Kidney epithelial cell (primary cell): Measurements from ENCODE around the gene FANCL. TPM values are rescaled to one million over a fixed set of nuclear protein-coding genes. Genes with fewer than 3 reads are reported as not detected.
"Not testable (repeated sequence)": the region's sequence is repeated elsewhere in the genome, so short reads cannot be mapped to it uniquely, and the experiment has no call there.

Experiments used
- DNase-seq: peaks from one replicate; pipeline ENCODE4 v3.0.0-alpha.2; 2010; ENCODE audit warnings: low read depth
- H3K27me3 ChIP-seq: 2 replicates; pipeline ENCODE4 v1.6.0; 2011; ENCODE audit warnings: low read length; ENCODE audit not compliant: control insufficient read depth, insufficient read depth
- H3K36me3 ChIP-seq: 2 replicates; pipeline ENCODE4 v1.5.1; 2011; ENCODE audit warnings: low read length; ENCODE audit not compliant: control insufficient read depth, insufficient read depth
- H3K4me3 ChIP-seq: 2 replicates; pipeline ENCODE4 v1.5.1; 2011; ENCODE audit warnings: low read depth, mild to moderate bottlenecking, control low read depth, low read length
- CTCF ChIP-seq: IDR thresholded peaks from 2 replicates; pipeline ENCODE4 v1.5.1; 2011; ENCODE audit warnings: mild to moderate bottlenecking, moderate library complexity, low read length, control low read depth, inconsistent platforms; ENCODE audit not compliant: insufficient read depth, poor library complexity, severe bottlenecking
- total RNA-seq: library from RNA; depleted of rRNA; stranded (reverse); fragments of >200 nt; gene quantifications from 2 replicates; pipeline ENCODE4 v1.2.3, GENCODE V29; 2015

FANCL gene
- total RNA-seq, 1 donor from 2014 or later: 12.9 TPM

- no peaks in the 10 kb centered on the region for H3K36me3 ChIP-seq
- no peak overlapping the region for H3K4me3 ChIP-seq
- H3K27me3 ChIP-seq: no peaks in the 10 kb centered on the region
- TF ChIP-seq CTCF: no peak
- no peak for DNase-seq
Observed at GRCh38 chr2:58182527-58182926, 58.6 kb downstream of the FANCL start.

GRCh38 chr2:58180635-58181034 lies 60.5 kb downstream of the FANCL start:
- H3K27me3 ChIP-seq: no peaks in the 10 kb centered on the region
- no peak for DNase-seq
- no peaks in the 10 kb centered on the region for H3K36me3 ChIP-seq
- no peak for TF ChIP-seq CTCF
- H3K4me3 ChIP-seq: no peak overlapping the region

- H3K4me3 ChIP-seq, DNase-seq, H3K27me3 ChIP-seq, H3K36me3 ChIP-seq: not testable (repeated sequence)
Observed at GRCh38 chr2:58180175-58180574, 61.0 kb downstream of the FANCL start.

- not testable (repeated sequence) for H3K27me3 ChIP-seq, H3K4me3 ChIP-seq, H3K36me3 ChIP-seq, DNase-seq
Observed at GRCh38 chr2:58177187-58177586, 63.9 kb downstream of the FANCL start.

GRCh38 chr2:58171831-58172230 lies 69.3 kb downstream of the FANCL start:
- not testable (repeated sequence) for H3K36me3 ChIP-seq, DNase-seq, H3K4me3 ChIP-seq

GRCh38 chr2:58170334-58170933 lies 70.7 kb downstream of the FANCL start:
- not testable (repeated sequence) for H3K4me3 ChIP-seq, H3K27me3 ChIP-seq, H3K36me3 ChIP-seq, DNase-seq

More at GRCh38 chr2:58171831-58172230, 69.3 kb downstream of the FANCL start:
- H3K27me3 ChIP-seq: not testable (repeated sequence)

GRCh38 chr2:58169845-58170244 lies 71.3 kb downstream of the FANCL start:
- H3K27me3 ChIP-seq, H3K36me3 ChIP-seq, H3K4me3 ChIP-seq, DNase-seq: not testable (repeated sequence)

- not testable (repeated sequence) for H3K4me3 ChIP-seq, H3K27me3 ChIP-seq, DNase-seq, H3K36me3 ChIP-seq
Observed at GRCh38 chr2:58168130-58168529, 73.0 kb downstream of the FANCL start.

- H3K27me3 ChIP-seq: no peaks in the 10 kb centered on the region
- no peaks in the 10 kb centered on the region for H3K36me3 ChIP-seq
- no peak for TF ChIP-seq CTCF
- DNase-seq: no peak
- no peak overlapping the region for H3K4me3 ChIP-seq
Observed at GRCh38 chr2:58163913-58164312, 77.2 kb downstream of the FANCL start.
